Fibroblast of mammary gland (primary cell): ENCODE data around the gene GMPR2.
"Not testable (repeated sequence)": the region's sequence is repeated elsewhere in the genome, so short reads cannot be mapped to it uniquely, and the experiment has no call there.

Experiments
- DNase-seq: peaks from one replicate; pipeline ENCODE4 v3.0.0-alpha.2; 2010; ENCODE audit warnings: low read depth
- H3K4me3 ChIP-seq: 2 replicates; pipeline ENCODE4 v1.5.1; 2011; ENCODE audit warnings: low read depth, mild to moderate bottlenecking, low read length, moderate library complexity; ENCODE audit not compliant: control insufficient read depth
- CTCF ChIP-seq: conservative IDR thresholded peaks from 2 replicates; pipeline ENCODE4 v1.5.1; 2011; ENCODE audit warnings: low read depth, low read length, inconsistent platforms; ENCODE audit not compliant: control insufficient read depth, insufficient read depth

GMPR2 gene

GRCh38 chr14:24194186-24194872, 38.4 kb upstream of the GMPR2 start:
- TF ChIP-seq CTCF = no peak
- no peak for DNase-seq
- peak overlapping the region; percentile 69 for H3K4me3 ChIP-seq

GRCh38 chr14:24194873-24195185, 37.9 kb upstream of the GMPR2 start:
- DNase-seq = no peak
- peak overlapping the region; percentile 69 for H3K4me3 ChIP-seq
- TF ChIP-seq CTCF = no peak

GRCh38 chr14:24195186-24196070, 37.3 kb upstream of the GMPR2 start, which contains the start of gene TM9SF1:
TM9SF1 (minus strand) TSS chr14:24195441; CDS start chr14:24195019, 422 bp downstream.
- TF ChIP-seq CTCF = no peak
- peak; percentile 83 for DNase-seq
- H3K4me3 ChIP-seq = peak within 1 kb of the TSS; percentile 69

- TF ChIP-seq CTCF = no peak
- peak overlapping the region; percentile 69 for H3K4me3 ChIP-seq
- DNase-seq = peak; percentile 24
Observed at GRCh38 chr14:24196071-24197055, 36.4 kb upstream of the GMPR2 start.

GRCh38 chr14:24197056-24197450, 35.7 kb upstream of the GMPR2 start:
- H3K4me3 ChIP-seq = no peak overlapping the region
- TF ChIP-seq CTCF = no peak
- no peak for DNase-seq

- no peak overlapping the region for H3K4me3 ChIP-seq
- DNase-seq = no peak
- TF ChIP-seq CTCF = no peak
Observed at GRCh38 chr14:24198814-24199524, 33.8 kb upstream of the GMPR2 start.

- DNase-seq, H3K4me3 ChIP-seq: not testable (repeated sequence)
Observed at GRCh38 chr14:24202538-24202937, 30.2 kb upstream of the GMPR2 start.

GRCh38 chr14:24203249-24203886, 29.4 kb upstream of the GMPR2 start:
- H3K4me3 ChIP-seq, DNase-seq: not testable (repeated sequence)
